A549 (cell line): ENCODE results near the gene FRMD8. TPM values are rescaled to one million over a fixed set of nuclear protein-coding genes. Genes with fewer than 3 reads are reported as not detected.

Experiments used
- ATAC-seq, 2 experiments: fragments of 200-7000 bp in 1 of 2; fragments of >200 bp in 1 of 2; cut with Nextera tagmentation in 1 of 2; cut with Tn5 transposase in 1 of 2; 3 replicates each; pipeline versions ENCODE4 v1.8.0 to v1.9.1; 2018 to 2020; ENCODE audit warnings: mild to moderate bottlenecking in 1 of 2, moderate library complexity in 1 of 2
- CTCF ChIA-PET: fragments of 300-600 bp; sonication (Branson Sonifier 250); formaldehyde crosslinking; extraction: SDS; loops from one replicate; lab custom pipeline; 2021; ENCODE audit warnings: antibody characterized with exemption, inconsistent platforms; lab: Yijun Ruan, JAX
- POLR2A ChIA-PET: fragments of 350-600 bp; formaldehyde crosslinking; extraction: SDS; loops from one replicate; lab custom pipeline; 2021; ENCODE audit warnings: antibody characterized with exemption, inconsistent platforms; lab: Yijun Ruan, JAX
- DNase-seq, 2 experiments: peaks; one replicate each; pipeline versions ENCODE4 v3.0.0 to v3.0.0-alpha.2; 2011 to 2016; ENCODE audit warnings: low read depth in 1 of 2, low spot score in 1 of 2
- FAIRE-seq: peaks from 2 replicates; lab custom pipeline; 2011; peaks lifted over from hg19 to GRCh38; lab: Jason Lieb, UNC
- H3K27ac ChIP-seq, 2 experiments: fragments of >200 bp; sonication (Bioruptor Twin); formaldehyde crosslinking; 3 replicates each; pipeline ENCODE4 v1.5.1; 2016 to 2017
- H3K4me1 ChIP-seq: fragments of >200 bp; sonication (Bioruptor Twin); formaldehyde crosslinking; 3 replicates; pipeline ENCODE4 v1.6.1; 2016
- H3K4me2 ChIP-seq: fragments of >200 bp; sonication (Bioruptor Twin); formaldehyde crosslinking; 3 replicates; pipeline ENCODE4 v1.6.1; 2016
- H3K4me3 ChIP-seq: fragments of >200 bp; sonication (Bioruptor Twin); formaldehyde crosslinking; 3 replicates; pipeline ENCODE4 v1.5.1; 2016
- H3K9me3 ChIP-seq: fragments of >200 bp; sonication (Bioruptor Twin); formaldehyde crosslinking; 3 replicates; pipeline ENCODE4 v1.6.1; 2016
- BHLHE40 ChIP-seq: IDR thresholded peaks from 2 replicates; pipeline ENCODE4 v1.6.1; 2012; ENCODE audit warnings: low read depth, low read length, inconsistent platforms
- CEBPB ChIP-seq, 2 experiments: fragments of >200 bp in 1 of 2; sonication (Bioruptor Twin) in 1 of 2; formaldehyde crosslinking in 1 of 2; IDR thresholded peaks; 2 replicates each; pipeline ENCODE4 v1.6.1; 2012 to 2016
- E2F6 ChIP-seq: IDR thresholded peaks from 2 replicates; pipeline ENCODE4 v1.6.1; 2012; ENCODE audit warnings: low read depth, borderline replicate concordance
- EHF ChIP-seq: fragments of 250-450 bp; sonication (Bioruptor Pico); IDR thresholded peaks from 2 replicates; pipeline ENCODE4 v1.5.0; 2020; ENCODE audit warnings: mild to moderate bottlenecking
- ELK1 ChIP-seq: fragments of 150-350 bp; IDR thresholded peaks from 2 replicates; pipeline ENCODE4 v1.6.1; 2014; ENCODE audit warnings: low read depth, mild to moderate bottlenecking, low read length
- FOXS1 ChIP-seq: fragments of 250-450 bp; sonication (Bioruptor Pico); IDR thresholded peaks from 2 replicates; pipeline ENCODE4 v1.5.0; 2020; ENCODE audit warnings: mild to moderate bottlenecking, moderate library complexity
- GATA3 ChIP-seq: IDR thresholded peaks from 2 replicates; pipeline ENCODE4 v1.6.1; 2012; ENCODE audit warnings: borderline replicate concordance
- JUNB ChIP-seq: fragments of >200 bp; sonication (Bioruptor Twin); formaldehyde crosslinking; IDR thresholded peaks from 2 replicates; pipeline ENCODE4 v1.6.1; 2016
- KDM5A ChIP-seq: fragments of 200-600 bp; sonication (generic); IDR thresholded peaks from 2 replicates; pipeline ENCODE4 v1.6.1; 2016; ENCODE audit warnings: antibody characterized with exemption, mild to moderate bottlenecking
- MAFK ChIP-seq: fragments of 450-650 bp; IDR thresholded peaks from 2 replicates; pipeline ENCODE4 v1.6.1; 2014; ENCODE audit not compliant: partially characterized antibody
- MAZ ChIP-seq: fragments of 150-350 bp; IDR thresholded peaks from 2 replicates; pipeline ENCODE4 v1.6.1; 2014; ENCODE audit warnings: antibody characterized with exemption, low read depth, low read length, borderline replicate concordance
- NFE2L2 ChIP-seq: fragments of 150-350 bp; conservative IDR thresholded peaks from 2 replicates; pipeline ENCODE4 v1.6.1; 2014; ENCODE audit warnings: low read length
- NPAS2 ChIP-seq: fragments of 250-450 bp; sonication (Bioruptor Pico); IDR thresholded peaks from 2 replicates; pipeline ENCODE4 v1.8.0; 2022; ENCODE audit warnings: mild to moderate bottlenecking, moderate library complexity, borderline replicate concordance
- NR3C1 ChIP-seq: fragments of >200 bp; sonication (Bioruptor Twin); formaldehyde crosslinking; IDR thresholded peaks from 3 replicates; pipeline ENCODE4 v1.6.1; 2017
- PHF8 ChIP-seq: fragments of 200-600 bp; sonication (generic); IDR thresholded peaks from 2 replicates; pipeline ENCODE4 v1.6.1; 2016; ENCODE audit warnings: low read depth, mild to moderate bottlenecking, antibody characterized with exemption, moderate library complexity, borderline replicate concordance
- POLR2AphosphoS2 ChIP-seq: conservative IDR thresholded peaks from 2 replicates; pipeline ENCODE4 v1.6.1; 2012; ENCODE audit warnings: low read length, improper control_type of control experiment, inconsistent platforms
- RARB ChIP-seq: fragments of 250-450 bp; sonication (Bioruptor Pico); IDR thresholded peaks from 2 replicates; pipeline ENCODE4 v1.8.0; 2021; ENCODE audit warnings: mild to moderate bottlenecking, moderate library complexity
- RNF2 ChIP-seq: fragments of 200-600 bp; sonication (generic); IDR thresholded peaks from 2 replicates; pipeline ENCODE4 v1.6.1; 2016; ENCODE audit warnings: low read depth, mild to moderate bottlenecking, antibody characterized with exemption, moderate library complexity, borderline replicate concordance
- SMC3 ChIP-seq: fragments of >200 bp; sonication (Bioruptor Twin); formaldehyde crosslinking; IDR thresholded peaks from 3 replicates; pipeline ENCODE4 v1.6.1; 2018; ENCODE audit warnings: inconsistent platforms
- SREBF2 ChIP-seq: fragments of 450-650 bp; IDR thresholded peaks from 2 replicates; pipeline ENCODE4 v1.6.1; 2014; ENCODE audit warnings: mild to moderate bottlenecking, moderate library complexity
- ZFP36 ChIP-seq: fragments of 450-650 bp; IDR thresholded peaks from 2 replicates; pipeline ENCODE4 v1.6.1; 2014; ENCODE audit warnings: borderline replicate concordance; ENCODE audit not compliant: partially characterized antibody
- WGBS: methylation state at CpG from one replicate; pipeline ENCODE4 v1.1.6; 2017; ENCODE audit errors: missing lambda C conversion rate; 5-methylcytosine and 5-hydroxymethylcytosine counted together
- polyA plus RNA-seq, 4 experiments: library from polyadenylated mRNA; depleted of rRNA in 3 of 4; stranded (reverse); fragments of >200 nt; fragmentation: RNase III in 1 of 4; extraction: RNeasy Plus Mini Kit Qiagen cat#74134 plus additional on column Dnase treatment in 1 of 4; gene quantifications; 2 replicates in 3 of 4; 3 replicates in 1 of 4; pipeline ENCODE4 v1.2.3, GENCODE V29; 2011 to 2017
- TF ChIP-seq, protein P1 (sequence below): fragments of 450-650 bp; IDR thresholded peaks from 2 replicates; pipeline ENCODE4 v1.6.1; 2014; ENCODE audit warnings: antibody characterized with exemption
- TF ChIP-seq, protein P2 (sequence below): fragments of >200 bp; sonication (Bioruptor Twin); formaldehyde crosslinking; IDR thresholded peaks from 2 replicates; pipeline ENCODE4 v1.6.1; 2016
- TF ChIP-seq, protein P3 (sequence below): IDR thresholded peaks from 2 replicates; pipeline ENCODE4 v1.6.1; 2012

The FRMD8 gene
- polyA plus RNA-seq, 2 of the 4 experiments (the other 2 are of a cell fraction), result 12.9 to 20.0 TPM

DNA sequence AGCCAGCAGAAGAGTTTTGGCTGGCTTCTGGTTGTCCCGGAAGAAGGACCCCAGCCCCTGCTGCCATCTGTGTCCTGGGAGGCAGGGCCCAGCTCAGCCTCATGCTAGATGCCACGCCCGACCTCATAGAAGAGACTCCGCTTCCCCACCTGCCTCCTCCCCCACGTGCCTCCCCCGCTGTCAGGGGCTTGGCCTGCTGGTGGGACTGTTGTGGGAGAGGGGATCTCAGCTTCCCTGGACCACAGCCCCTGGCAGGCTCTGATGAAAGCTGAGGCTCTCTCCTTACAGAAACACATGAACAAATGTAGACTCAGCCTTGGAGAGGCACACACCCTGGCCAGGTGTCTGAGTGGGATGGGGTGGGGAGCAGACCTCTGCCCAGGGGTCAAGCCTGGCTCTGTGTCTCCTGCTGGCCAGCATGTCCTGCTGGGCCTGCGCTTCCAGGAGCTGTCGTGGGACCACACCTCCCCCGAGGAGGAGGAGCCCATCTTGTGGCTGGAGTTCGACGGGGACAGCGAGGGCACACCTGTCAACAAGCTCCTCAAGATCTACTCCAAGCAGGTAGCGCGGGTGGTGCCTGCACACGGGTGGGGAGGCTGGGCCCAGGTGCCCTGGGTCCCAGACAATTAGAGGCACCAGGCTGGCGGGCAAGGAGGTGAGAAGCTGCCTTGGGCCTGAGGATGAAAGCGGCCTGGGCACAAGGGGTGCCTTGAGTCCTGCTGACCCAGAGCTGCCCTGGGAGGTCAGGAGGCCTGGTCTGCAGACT is 14.1 kb downstream of the FRMD8 start:
- Histone ChIP-seq H3K27ac (no peak overlapping the region), H3K4me2 (no peak overlapping the region), H3K4me3 (no peak overlapping the region), H3K9me3 (no peaks in the 10 kb centered on the region), H3K4me1 (0 out of 3 replicates have a peak, but pooled peaks cover 4% of the 10 kb centered on the region)
- FAIRE-seq, result no peak
- peak in 1 of 2 experiments; percentile 4; a peak in 1 of 6 replicates for ATAC-seq
- ChIA-PET CTCF (interaction anchor here (0.8 to 8.5 kb wide), 8 partner anchors 9 to 34 kb away, joined by 3 to 84 read pairs (median 4); partner anchors contain the start of gene FRMD8), POLR2A (interaction anchor here (0.5 to 0.9 kb wide), 2 partner anchors 23 to 125 kb away, joined by 3 read pairs; partner anchors contain the start of gene SCYL1)
- 71% methylated on average over 6 of the region's 17 CpGs for WGBS
- no peak for TF ChIP-seq FOXS1 (CRISPR knock-in tag)
- TF ChIP-seq NPAS2 (CRISPR knock-in tag), result no peak
- TF ChIP-seq MAZ, result no peak
- no peak for TF ChIP-seq RNF2
- no peak for TF ChIP-seq POLR2AphosphoS2
- no peak for TF ChIP-seq NFE2L2
- TF ChIP-seq, protein P1, sequence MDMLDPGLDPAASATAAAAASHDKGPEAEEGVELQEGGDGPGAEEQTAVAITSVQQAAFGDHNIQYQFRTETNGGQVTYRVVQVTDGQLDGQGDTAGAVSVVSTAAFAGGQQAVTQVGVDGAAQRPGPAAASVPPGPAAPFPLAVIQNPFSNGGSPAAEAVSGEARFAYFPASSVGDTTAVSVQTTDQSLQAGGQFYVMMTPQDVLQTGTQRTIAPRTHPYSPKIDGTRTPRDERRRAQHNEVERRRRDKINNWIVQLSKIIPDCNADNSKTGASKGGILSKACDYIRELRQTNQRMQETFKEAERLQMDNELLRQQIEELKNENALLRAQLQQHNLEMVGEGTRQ, result no peak
- TF ChIP-seq, protein P2, sequence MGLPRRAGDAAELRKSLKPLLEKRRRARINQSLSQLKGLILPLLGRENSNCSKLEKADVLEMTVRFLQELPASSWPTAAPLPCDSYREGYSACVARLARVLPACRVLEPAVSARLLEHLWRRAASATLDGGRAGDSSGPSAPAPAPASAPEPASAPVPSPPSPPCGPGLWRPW, result no peak
- no peak for TF ChIP-seq MAFK
- TF ChIP-seq NR3C1, result no peak
- TF ChIP-seq EHF (CRISPR knock-in tag), result no peak
- no peak for DNase-seq

DNA sequence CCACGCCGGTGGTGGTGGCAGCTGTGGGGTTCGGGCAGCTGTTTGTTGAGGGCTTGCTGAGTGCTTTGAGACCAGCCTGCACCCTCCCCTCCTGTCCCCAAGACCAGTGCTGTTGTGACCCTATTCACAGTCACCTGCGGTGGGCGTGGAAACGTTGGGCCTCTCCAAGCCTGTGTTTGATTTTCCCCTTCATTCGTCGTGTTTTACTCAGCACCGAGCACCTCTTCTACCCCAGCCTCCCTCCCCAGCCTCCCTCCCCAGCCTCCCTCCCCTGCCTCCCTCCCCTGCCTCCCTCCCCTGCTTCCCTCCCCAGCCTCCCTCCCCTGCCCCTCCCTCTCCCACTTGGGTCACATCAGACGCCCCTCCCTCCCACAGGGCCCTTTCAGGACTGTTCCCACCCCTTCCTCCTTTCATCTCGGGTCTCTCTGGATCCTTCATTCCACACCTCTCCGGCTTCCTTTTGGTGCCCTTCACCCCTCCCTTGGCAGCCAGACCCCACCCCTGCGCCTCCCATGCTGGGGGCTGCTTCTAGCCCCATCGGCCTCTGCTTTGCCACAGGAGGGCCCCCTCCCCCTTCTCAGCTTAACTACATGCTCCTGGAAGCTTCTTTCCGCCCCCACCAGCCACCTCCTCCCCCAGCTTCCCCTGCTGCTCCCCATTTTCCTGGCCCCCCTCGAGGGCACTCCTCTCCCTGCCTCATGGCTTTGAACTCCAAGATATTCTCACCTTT is 14.8 kb downstream of the FRMD8 start:
- WGBS, result 81% methylated on average over 12 of the region's 16 CpGs

GRCh38 chr11:65401803-65402248 is 15.4 kb downstream of the FRMD8 start:
- Histone ChIP-seq H3K4me2 (no peak overlapping the region), H3K9me3 (no peaks in the 10 kb centered on the region)
- no peak for FAIRE-seq
- no peak for ATAC-seq
- 83% methylated on average over 10 of the region's 10 CpGs for WGBS
- POLR2A ChIA-PET, result no interaction called here
- CTCF ChIA-PET, result interaction anchor here (0.6 to 8.5 kb wide), 5 partner anchors 9 to 197 kb away, joined by 3 to 84 read pairs (median 3); no protein-coding TSS in a partner anchor
- TF ChIP-seq SREBF2, result no peak
- TF ChIP-seq RARB (CRISPR knock-in tag), result no peak
- no peak for TF ChIP-seq GATA3
- TF ChIP-seq, protein P3, sequence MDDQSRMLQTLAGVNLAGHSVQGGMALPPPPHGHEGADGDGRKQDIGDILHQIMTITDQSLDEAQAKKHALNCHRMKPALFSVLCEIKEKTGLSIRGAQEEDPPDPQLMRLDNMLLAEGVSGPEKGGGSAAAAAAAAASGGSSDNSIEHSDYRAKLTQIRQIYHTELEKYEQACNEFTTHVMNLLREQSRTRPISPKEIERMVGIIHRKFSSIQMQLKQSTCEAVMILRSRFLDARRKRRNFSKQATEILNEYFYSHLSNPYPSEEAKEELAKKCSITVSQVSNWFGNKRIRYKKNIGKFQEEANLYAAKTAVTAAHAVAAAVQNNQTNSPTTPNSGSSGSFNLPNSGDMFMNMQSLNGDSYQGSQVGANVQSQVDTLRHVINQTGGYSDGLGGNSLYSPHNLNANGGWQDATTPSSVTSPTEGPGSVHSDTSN, result no peak
- no peak for TF ChIP-seq CEBPB (IDR thresholded peaks at IDR 0.05)
- TF ChIP-seq PHF8, result no peak
- no peak for TF ChIP-seq KDM5A
- TF ChIP-seq ZFP36, result no peak
- TF ChIP-seq JUNB, result no peak
- no peak for TF ChIP-seq E2F6
- no peak for TF ChIP-seq BHLHE40
- TF ChIP-seq NFE2L2, result no peak
- no peak for TF ChIP-seq ELK1
- TF ChIP-seq, all 56 proteins: peak for 0
- H3K4me3 ChIP-seq, result no peak overlapping the region
- 0 out of 3 replicates have a peak, but pooled peaks cover 4% of the 10 kb centered on the region for H3K4me1 ChIP-seq
- no peak overlapping the region for H3K27ac ChIP-seq
- no peak for DNase-seq

More for the DNA sequence above, 14.8 kb downstream of the FRMD8 start:
- Histone ChIP-seq H3K9me3 (no peaks in the 10 kb centered on the region), H3K4me1 (0 out of 3 replicates have a peak, but pooled peaks cover 4% of the 10 kb centered on the region), H3K4me2 (no peak overlapping the region), H3K4me3 (no peak overlapping the region), H3K27ac (no peak overlapping the region)
- ChIA-PET POLR2A (interaction anchor here (0.5 to 0.9 kb wide), 2 partner anchors 22 to 124 kb away, joined by 3 read pairs; partner anchors contain the start of gene SCYL1), CTCF (interaction anchor here (0.6 to 8.5 kb wide), 7 partner anchors 11 to 84 kb away, joined by 3 to 84 read pairs (median 3); no protein-coding TSS in a partner anchor)
- no peak for FAIRE-seq
- TF ChIP-seq SMC3, result no peak
- peak in 1 of 2 experiments; percentile 14; a peak in 1 of 6 replicates for ATAC-seq
- DNase-seq, result no peak
